Fibroblast of mammary gland (primary cell): ENCODE measurements around the gene TSC1.

Experiments used
- DNase-seq: peaks from one replicate; pipeline ENCODE4 v3.0.0-alpha.2; 2010; ENCODE audit warnings: low read depth
- H3K4me3 ChIP-seq: 2 replicates; pipeline ENCODE4 v1.5.1; 2011; ENCODE audit warnings: low read depth, mild to moderate bottlenecking, low read length, moderate library complexity; ENCODE audit not compliant: control insufficient read depth
- CTCF ChIP-seq: conservative IDR thresholded peaks from 2 replicates; pipeline ENCODE4 v1.5.1; 2011; ENCODE audit warnings: low read depth, low read length, inconsistent platforms; ENCODE audit not compliant: control insufficient read depth, insufficient read depth

The TSC1 gene

GRCh38 chr9:132946631-132947295 lies 2.3 kb upstream of the TSC1 start:
- TF ChIP-seq CTCF: no peak
- peak; percentile 48 for DNase-seq
- no peak overlapping the region for H3K4me3 ChIP-seq

- TF ChIP-seq CTCF: no peak
- DNase-seq: peak; percentile 7
- no peak overlapping the region for H3K4me3 ChIP-seq
These were observed 1.8 kb upstream of the TSC1 start for GRCh38 chr9:132946211-132946610.

DNA sequence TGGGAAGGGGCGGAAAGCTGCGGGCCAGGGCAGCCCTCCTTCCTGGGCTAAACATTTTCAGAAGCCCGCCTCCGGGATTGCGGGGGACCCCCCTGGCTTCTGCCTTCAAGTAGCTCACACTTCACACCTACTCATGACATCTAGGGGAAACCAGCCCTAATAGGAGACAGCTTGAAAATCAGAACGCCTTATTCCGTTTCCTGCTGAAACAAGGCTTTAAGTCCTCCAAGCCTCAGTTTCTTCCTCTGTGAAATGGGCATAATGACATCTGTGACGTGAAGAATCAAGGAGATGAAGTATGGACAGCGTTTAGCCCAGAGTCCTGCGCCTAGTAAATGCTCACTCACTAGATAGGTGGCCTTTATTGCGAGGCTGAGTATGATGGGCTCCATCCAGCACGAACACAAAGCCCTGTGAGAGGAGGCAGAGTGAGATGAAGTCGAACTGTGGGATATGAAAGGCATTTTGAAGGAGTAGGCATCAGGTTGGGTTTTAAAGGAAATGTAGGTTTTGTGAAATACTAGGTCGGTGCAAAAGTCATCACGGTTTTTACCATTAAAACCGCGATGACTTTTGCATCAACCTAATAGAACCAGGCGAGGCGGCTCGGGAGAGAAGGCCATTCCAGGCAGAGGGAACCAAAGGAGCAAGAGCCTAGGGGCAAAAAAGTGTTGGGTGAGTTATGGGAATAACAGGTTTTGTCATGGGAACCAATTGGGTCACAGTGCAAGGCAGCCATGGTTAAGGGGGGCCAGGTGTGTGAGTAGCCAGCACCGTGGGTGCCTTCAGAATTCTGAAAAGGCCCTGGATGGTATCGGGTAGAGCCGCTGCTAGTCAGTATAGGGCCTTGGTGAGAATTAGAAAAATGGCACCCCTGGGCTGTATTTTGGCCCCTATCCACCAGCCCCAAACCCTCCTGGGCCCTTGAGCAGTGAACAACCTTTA lies 1.0 kb upstream of the TSC1 start:
- H3K4me3 ChIP-seq: peak overlapping the region; percentile 64
- no peak for TF ChIP-seq CTCF
- DNase-seq: no peak

DNA sequence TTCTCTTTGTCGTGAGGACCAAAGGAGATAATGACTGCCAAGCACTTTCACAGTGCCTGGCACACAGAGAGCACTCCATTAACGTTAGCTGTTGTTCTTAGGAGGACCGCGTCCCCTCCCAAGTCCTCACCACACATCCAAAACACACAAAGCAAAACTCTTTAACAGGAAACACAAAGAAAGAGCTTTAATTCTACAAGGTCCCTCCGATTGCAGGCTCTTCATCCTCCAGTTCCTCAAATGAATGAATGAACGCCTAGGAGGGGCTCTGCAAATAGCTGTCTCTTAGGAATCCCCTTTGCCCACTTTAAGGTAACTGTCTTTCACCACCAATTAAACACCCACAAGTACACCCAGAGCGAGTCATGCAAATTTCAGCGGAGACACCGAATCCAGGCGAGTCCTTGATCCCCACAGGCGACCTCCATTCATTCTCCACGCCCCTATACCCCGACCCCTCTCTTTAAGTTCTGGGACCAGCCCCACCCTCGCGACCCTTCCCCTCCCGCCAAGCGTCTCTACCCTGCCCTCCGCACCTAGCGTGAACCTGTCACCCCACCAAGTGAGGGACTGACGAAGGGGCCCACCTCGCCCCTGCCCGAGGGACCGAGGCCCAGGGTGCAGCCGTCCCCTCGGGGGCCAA lies 644 bp downstream of the TSC1 start:
- peak; percentile 6 for DNase-seq
- no peak for TF ChIP-seq CTCF
- peak overlapping the region; percentile 94 for H3K4me3 ChIP-seq

DNA sequence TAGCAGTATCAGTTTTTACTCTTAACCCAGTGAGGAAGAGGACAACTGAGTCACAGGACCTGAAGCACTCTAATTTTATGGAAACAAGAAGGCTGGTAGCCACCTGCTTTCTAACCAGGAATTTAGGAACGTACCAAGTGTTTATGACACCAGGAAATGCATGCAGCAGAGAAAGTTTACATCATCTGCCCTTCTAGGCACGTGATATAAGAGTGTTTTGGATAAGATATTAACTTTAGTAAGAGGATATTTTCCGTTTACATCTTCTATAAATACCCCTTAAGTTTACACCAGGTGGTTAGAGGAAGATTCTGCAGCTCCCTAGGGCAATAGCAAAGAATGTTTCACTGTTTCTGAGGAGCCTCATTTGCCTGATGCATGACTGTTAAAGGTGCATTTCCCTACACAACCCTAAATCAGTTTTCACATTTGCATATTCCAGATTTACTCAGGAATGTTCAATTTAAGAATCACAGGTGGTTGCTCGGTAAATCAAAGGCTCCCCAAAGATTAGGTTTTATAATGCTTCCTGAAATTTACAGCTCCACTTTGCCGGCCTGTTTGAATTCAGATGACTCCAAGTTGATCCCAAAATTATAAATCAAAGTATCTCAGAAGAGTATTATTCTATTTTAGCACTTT lies 1.8 kb downstream of the TSC1 start:
- TF ChIP-seq CTCF: no peak
- DNase-seq: peak; percentile 18
- H3K4me3 ChIP-seq: no peak overlapping the region

DNA sequence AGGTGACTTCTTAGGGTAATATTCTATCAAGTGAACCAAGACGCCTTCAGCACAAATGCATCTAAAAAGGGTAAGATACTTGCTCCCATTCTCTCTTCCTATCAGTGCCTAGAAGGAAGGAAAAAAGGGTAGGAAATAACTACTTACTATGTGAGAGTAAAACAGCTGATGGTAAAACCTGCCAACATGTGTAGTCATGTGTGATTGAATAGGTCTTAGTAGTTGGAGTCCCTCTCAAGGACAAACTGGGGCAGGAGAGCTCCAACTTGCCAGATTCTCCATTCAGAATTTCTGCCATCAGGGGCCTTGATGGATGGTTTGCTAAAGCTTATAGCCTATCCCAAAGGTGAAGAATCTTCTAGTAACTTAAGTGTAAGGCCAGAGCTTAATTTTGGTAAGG lies 5.2 kb downstream of the TSC1 start:
- no peak for DNase-seq
- no peak overlapping the region for H3K4me3 ChIP-seq
- TF ChIP-seq CTCF: no peak
